Activated T-helper 2 cell treated with anti-CD3 and anti-CD28 coated beads, Interferon-gamma antibody, Interleukin-2, Interleukin-4, amounts not matched to agents 10 μg/mL and 5 μg/mL and 100 μg/mL, durations not matched to agents 14 hours and 24 hours and 36 hours (primary cell): ENCODE measurements around the gene KLF6. TPM values are rescaled to one million over a fixed set of nuclear protein-coding genes. Genes with fewer than 3 reads are reported as not detected.

Source experiments
- DNase-seq: peaks from one replicate; pipeline ENCODE4 v3.0.0; 2021; ENCODE audit warnings: low spot score
- H3K27ac Mint-ChIP-seq: one replicate; pipeline ENCODE4 v1.8.0; 2021; ENCODE audit warnings: mixed read lengths
- H3K27me3 Mint-ChIP-seq: one replicate; pipeline ENCODE4 v1.8.0; 2021; ENCODE audit warnings: low read depth, mixed read lengths
- H3K36me3 Mint-ChIP-seq: one replicate; pipeline ENCODE4 v1.8.0; 2021; ENCODE audit warnings: low read depth, mixed read lengths
- H3K4me1 Mint-ChIP-seq: one replicate; pipeline ENCODE4 v1.8.0; 2021; ENCODE audit warnings: low read depth, mixed read lengths
- H3K4me3 Mint-ChIP-seq: one replicate; pipeline ENCODE4 v1.8.0; 2021; ENCODE audit warnings: low read depth, mild to moderate bottlenecking, moderate library complexity, mixed read lengths
- H3K9me3 Mint-ChIP-seq: one replicate; pipeline ENCODE4 v1.8.0; 2021; ENCODE audit warnings: mixed read lengths
- intact Hi-C: fragments of 100-400 bp; cut with micrococcal nuclease; formaldehyde crosslinking; loops from one replicate; pipeline ENCODE4 v1.15.1; 2023
- total RNA-seq: library from RNA; stranded (reverse); gene quantifications from 2 replicates; pipeline ENCODE4 v1.2.3, GENCODE V29; 2022

Gene KLF6
- total RNA-seq, 1 donor from 2014 or later = 129 TPM

- Mint-ChIP-seq H3K4me3 (no peak overlapping the region), H3K4me1 (peaks cover 80% of the 10 kb centered on the region), H3K36me3 (peaks cover 10% of the 10 kb centered on the region), H3K9me3 (peaks cover 10% of the 10 kb centered on the region), H3K27ac (no peak overlapping the region), H3K27me3 (no peaks in the 10 kb centered on the region)
- no peak for DNase-seq
- intact Hi-C loops = no loop called here
These were observed 22.7 kb downstream of the KLF6 start for GRCh38 chr10:3762309-3762708.

GRCh38 chr10:3761904-3762303 is 23.1 kb downstream of the KLF6 start:
- Mint-ChIP-seq H3K27me3 (no peaks in the 10 kb centered on the region), H3K36me3 (peaks cover 10% of the 10 kb centered on the region), H3K4me1 (peaks cover 82% of the 10 kb centered on the region), H3K4me3 (no peak overlapping the region), H3K9me3 (peaks cover 10% of the 10 kb centered on the region), H3K27ac (no peak overlapping the region)
- intact Hi-C loops = no loop called here
- no peak for DNase-seq

- peaks cover 10% of the 10 kb centered on the region for H3K9me3 Mint-ChIP-seq
- H3K4me3 Mint-ChIP-seq = no peak overlapping the region
- H3K36me3 Mint-ChIP-seq = peaks cover 10% of the 10 kb centered on the region
- peak overlapping the region; percentile 53 for H3K27ac Mint-ChIP-seq
- H3K27me3 Mint-ChIP-seq = no peaks in the 10 kb centered on the region
- no peak for DNase-seq
- intact Hi-C loops = no loop called here
- peaks cover 83% of the 10 kb centered on the region for H3K4me1 Mint-ChIP-seq
These were observed 23.9 kb downstream of the KLF6 start for GRCh38 chr10:3761021-3761686.

GRCh38 chr10:3760083-3760482 is 24.9 kb downstream of the KLF6 start:
- Mint-ChIP-seq H3K9me3 (peaks cover 10% of the 10 kb centered on the region), H3K4me1 (peaks cover 83% of the 10 kb centered on the region), H3K4me3 (no peak overlapping the region), H3K27me3 (no peaks in the 10 kb centered on the region), H3K27ac (no peak overlapping the region), H3K36me3 (peaks cover 10% of the 10 kb centered on the region)
- no peak for DNase-seq
- intact Hi-C loops = no loop called here

- DNase-seq = no peak
- Mint-ChIP-seq H3K4me1 (peaks cover 80% of the 10 kb centered on the region), H3K27ac (peak overlapping the region; percentile 46), H3K4me3 (no peak overlapping the region), H3K27me3 (no peaks in the 10 kb centered on the region), H3K9me3 (peaks cover 10% of the 10 kb centered on the region), H3K36me3 (peaks cover 10% of the 10 kb centered on the region)
- intact Hi-C loops = loop anchor here (2.0 to 10.0 kb wide), 8 partner anchors 23 to 665 kb away; no protein-coding TSS in a partner anchor
These were observed 25.6 kb downstream of the KLF6 start for GRCh38 chr10:3759397-3759796.

- no peaks in the 10 kb centered on the region for H3K27me3 Mint-ChIP-seq
- peaks cover 10% of the 10 kb centered on the region for H3K9me3 Mint-ChIP-seq
- H3K4me3 Mint-ChIP-seq = no peak overlapping the region
- H3K4me1 Mint-ChIP-seq = peaks cover 75% of the 10 kb centered on the region
- no peak for DNase-seq
- peak overlapping the region; percentile 97 for H3K27ac Mint-ChIP-seq
- peaks cover 10% of the 10 kb centered on the region for H3K36me3 Mint-ChIP-seq
- intact Hi-C loops = loop anchor here (1.0 to 10.0 kb wide), 11 partner anchors 18 to 664 kb away; no protein-coding TSS in a partner anchor
These were observed 26.5 kb downstream of the KLF6 start for GRCh38 chr10:3758491-3758970.

GRCh38 chr10:3757638-3758490 is 27.1 kb downstream of the KLF6 start:
- H3K4me3 Mint-ChIP-seq = peak overlapping the region; percentile 55
- H3K9me3 Mint-ChIP-seq = peaks cover 10% of the 10 kb centered on the region
- H3K27ac Mint-ChIP-seq = peak overlapping the region; percentile 97
- intact Hi-C loops = loop anchor here (1.0 to 10.0 kb wide), 12 partner anchors 7 to 663 kb away; no protein-coding TSS in a partner anchor
- peak; percentile 56 for DNase-seq
- peaks cover 10% of the 10 kb centered on the region for H3K36me3 Mint-ChIP-seq
- H3K4me1 Mint-ChIP-seq = peaks cover 70% of the 10 kb centered on the region
- H3K27me3 Mint-ChIP-seq = no peaks in the 10 kb centered on the region

GRCh38 chr10:3757250-3757637 is 27.8 kb downstream of the KLF6 start:
- intact Hi-C loops = loop anchor here (1.0 to 10.0 kb wide), 8 partner anchors 8 to 662 kb away; no protein-coding TSS in a partner anchor
- Mint-ChIP-seq H3K4me1 (peaks cover 64% of the 10 kb centered on the region), H3K4me3 (peak overlapping the region; percentile 55), H3K27ac (peak overlapping the region; percentile 97), H3K27me3 (no peaks in the 10 kb centered on the region), H3K36me3 (peaks cover 10% of the 10 kb centered on the region), H3K9me3 (peaks cover 10% of the 10 kb centered on the region)
- DNase-seq = no peak

- Mint-ChIP-seq H3K27ac (no peak overlapping the region), H3K27me3 (no peaks in the 10 kb centered on the region), H3K9me3 (peaks cover 8% of the 10 kb centered on the region), H3K4me3 (no peak overlapping the region), H3K36me3 (peaks cover 8% of the 10 kb centered on the region), H3K4me1 (peaks cover 59% of the 10 kb centered on the region)
- intact Hi-C loops = loop anchor here (5.0 to 10.0 kb wide), 7 partner anchors 89 to 662 kb away; no protein-coding TSS in a partner anchor
- DNase-seq = no peak
These were observed 28.7 kb downstream of the KLF6 start for GRCh38 chr10:3756360-3756740.

GRCh38 chr10:3755440-3756359 is 29.3 kb downstream of the KLF6 start:
- H3K27ac Mint-ChIP-seq = peak overlapping the region; percentile 48
- DNase-seq = no peak
- peaks cover 52% of the 10 kb centered on the region for H3K4me1 Mint-ChIP-seq
- peaks cover 2% of the 10 kb centered on the region for H3K9me3 Mint-ChIP-seq
- peaks cover 2% of the 10 kb centered on the region for H3K36me3 Mint-ChIP-seq
- intact Hi-C loops = loop anchor here (5.0 to 10.0 kb wide), 7 partner anchors 88 to 661 kb away; no protein-coding TSS in a partner anchor
- no peaks in the 10 kb centered on the region for H3K27me3 Mint-ChIP-seq
- no peak overlapping the region for H3K4me3 Mint-ChIP-seq

GRCh38 chr10:3754727-3755439 is 30.1 kb downstream of the KLF6 start:
- no peak for DNase-seq
- H3K4me1 Mint-ChIP-seq = peaks cover 51% of the 10 kb centered on the region
- intact Hi-C loops = loop anchor here (5.0 to 10.0 kb wide), 7 partner anchors 88 to 660 kb away; no protein-coding TSS in a partner anchor
- no peaks in the 10 kb centered on the region for H3K27me3 Mint-ChIP-seq
- H3K27ac Mint-ChIP-seq = peak overlapping the region; percentile 36
- H3K36me3 Mint-ChIP-seq = no peaks in the 10 kb centered on the region
- H3K9me3 Mint-ChIP-seq = no peaks in the 10 kb centered on the region
- H3K4me3 Mint-ChIP-seq = no peak overlapping the region
